GM23338 (cell line): Measurements from ENCODE around the gene FLNB. TPM values are rescaled to one million over a fixed set of nuclear protein-coding genes. Genes with fewer than 3 reads are reported as not detected.

Source experiments
- ATAC-seq: fragments of 200-7000 bp; cut with Tn5 transposase; 3 replicates; pipeline ENCODE4 v1.9.1; 2020
- DNase-seq: peaks from one replicate; pipeline ENCODE4 v3.0.0-alpha.2; 2015; ENCODE audit warnings: low spot score
- H2AFZ ChIP-seq: fragments of 200-600 bp; sonication (generic); 2 replicates; pipeline ENCODE4 v1.8.0; 2016; ENCODE audit warnings: antibody characterized with exemption, mild to moderate bottlenecking, moderate library complexity
- H3F3A ChIP-seq: fragments of 200-600 bp; sonication (generic); replicated peaks from 2 replicates; pipeline ENCODE4 v1.8.0; 2017; ENCODE audit warnings: antibody characterized with exemption, mixed run types, low read depth
- H3K27ac ChIP-seq: fragments of 200-600 bp; sonication (generic); 2 replicates; pipeline ENCODE4 v1.6.1; 2016; ENCODE audit warnings: low read depth
- H3K27me3 ChIP-seq: fragments of 200-600 bp; sonication (generic); 2 replicates; pipeline ENCODE4 v1.8.0; 2016; ENCODE audit warnings: mild to moderate bottlenecking, mixed run types, moderate library complexity; ENCODE audit not compliant: insufficient read depth
- H3K36me3 ChIP-seq: fragments of 200-600 bp; sonication (generic); 2 replicates; pipeline ENCODE4 v1.8.0; 2016; ENCODE audit warnings: mild to moderate bottlenecking; ENCODE audit not compliant: insufficient read depth
- H3K4me1 ChIP-seq: fragments of 200-600 bp; sonication (generic); 2 replicates; pipeline ENCODE4 v1.8.0; 2016; ENCODE audit warnings: mild to moderate bottlenecking, moderate library complexity; ENCODE audit not compliant: insufficient read depth
- H3K4me2 ChIP-seq: fragments of 200-600 bp; sonication (generic); 2 replicates; pipeline ENCODE4 v1.7.1; 2017; ENCODE audit warnings: mixed run types
- H3K4me3 ChIP-seq: fragments of 200-600 bp; sonication (generic); 2 replicates; pipeline ENCODE4 v1.6.1; 2016; ENCODE audit warnings: mixed run types
- H3K79me2 ChIP-seq: fragments of 200-600 bp; sonication (generic); replicated peaks from 2 replicates; pipeline ENCODE4 v1.8.0; 2017; ENCODE audit warnings: mild to moderate bottlenecking; ENCODE audit not compliant: insufficient read depth
- H3K9me2 ChIP-seq: fragments of 200-600 bp; sonication (generic); 2 replicates; pipeline ENCODE4 v1.8.0; 2017; ENCODE audit not compliant: insufficient read depth
- H4K20me1 ChIP-seq: fragments of 200-600 bp; sonication (generic); replicated peaks from 2 replicates; pipeline ENCODE4 v1.8.0; 2017; ENCODE audit warnings: mild to moderate bottlenecking; ENCODE audit not compliant: insufficient read depth
- H3K27ac Mint-ChIP-seq: 2 replicates; pipeline ENCODE4 v1.8.0; 2020; ENCODE audit warnings: inconsistent platforms, mild to moderate bottlenecking, moderate library complexity, mixed read lengths
- H3K27me3 Mint-ChIP-seq: 3 replicates; pipeline ENCODE4 v1.8.0; 2022; ENCODE audit warnings: low read depth, mild to moderate bottlenecking, moderate library complexity, mixed read lengths, inconsistent platforms; ENCODE audit not compliant: insufficient read depth, poor library complexity
- H3K36me3 Mint-ChIP-seq: 3 replicates; pipeline ENCODE4 v1.8.0; 2021; ENCODE audit warnings: low read depth, mild to moderate bottlenecking, inconsistent platforms, moderate library complexity, mixed read lengths
- H3K4me1 Mint-ChIP-seq: 3 replicates; pipeline ENCODE4 v1.8.0; 2020; ENCODE audit warnings: mild to moderate bottlenecking, inconsistent platforms, mixed read lengths
- H3K4me3 Mint-ChIP-seq: 3 replicates; pipeline ENCODE4 v1.8.0; 2021; ENCODE audit warnings: moderate library complexity, mild to moderate bottlenecking, inconsistent platforms, mixed read lengths
- H3K9me3 Mint-ChIP-seq: 3 replicates; pipeline ENCODE4 v1.8.0; 2020; ENCODE audit warnings: moderate library complexity, mild to moderate bottlenecking, inconsistent platforms, mixed read lengths
- EZH2 ChIP-seq: fragments of 200-600 bp; sonication (generic); IDR thresholded peaks from one replicate; pipeline ENCODE4 v1.8.0; 2017; ENCODE audit warnings: antibody characterized with exemption, mild to moderate bottlenecking, low read depth; ENCODE audit not compliant: unreplicated experiment
- EZH2phosphoT487 ChIP-seq: fragments of 200-600 bp; sonication (generic); IDR thresholded peaks from one replicate; pipeline ENCODE4 v1.8.1; 2018; ENCODE audit warnings: antibody characterized with exemption; ENCODE audit not compliant: unreplicated experiment
- JUNB ChIP-seq: IDR thresholded peaks from one replicate; pipeline ENCODE4 v1.6.1; 2016; ENCODE audit warnings: antibody characterized with exemption; ENCODE audit not compliant: unreplicated experiment
- NANOG ChIP-seq: IDR thresholded peaks from 2 replicates; pipeline ENCODE4 v1.6.1; 2016; ENCODE audit warnings: antibody characterized with exemption, borderline replicate concordance
- REST ChIP-seq: IDR thresholded peaks from one replicate; pipeline ENCODE4 v1.6.1; 2018; ENCODE audit warnings: antibody characterized with exemption; ENCODE audit not compliant: unreplicated experiment
- STAT1 ChIP-seq: IDR thresholded peaks from one replicate; pipeline ENCODE4 v1.6.1; 2016; ENCODE audit warnings: antibody characterized with exemption; ENCODE audit not compliant: unreplicated experiment
- ZNF462 ChIP-seq: fragments of 250-450 bp; sonication (Bioruptor Pico); IDR thresholded peaks from 2 replicates; pipeline ENCODE4 v1.5.0; 2020; ENCODE audit warnings: mild to moderate bottlenecking, moderate library complexity
- polyA plus RNA-seq: library from polyadenylated mRNA; unstranded; fragments of >200 nt; fragmentation: Nextera tagmentation; extraction: Ambion mirVana; gene quantifications from 2 replicates; pipeline ENCODE4 v1.2.1, GENCODE V29; 2016
- total RNA-seq: library from RNA; depleted of rRNA; stranded (reverse); fragments of >200 nt; shearing (Covaris generic); gene quantifications from 2 replicates; pipeline ENCODE4 v1.2.3, GENCODE V29; 2014

The FLNB gene
- total and polyA plus RNA-seq, 2 experiments from 2014 or later = 39.7 to 179 TPM

GRCh38 chr3:58079773-58080172, 71.6 kb downstream of the FLNB start (continued):
- TF ChIP-seq ZNF462 (CRISPR knock-in tag) = no peak

- Histone ChIP-seq H3K27me3 (no peaks in the 10 kb centered on the region), H3K4me1 (peaks cover 19% of the 10 kb centered on the region), H3K9me2 (no peaks in the 10 kb centered on the region), H3K79me2 (peaks cover 46% of the 10 kb centered on the region), H3K4me2 (no peak overlapping the region), H3K36me3 (peaks cover 23% of the 10 kb centered on the region), H2AFZ (no peak overlapping the region), H3K4me3 (no peak overlapping the region), H4K20me1 (peaks cover 12% of the 10 kb centered on the region), H3F3A (no peaks in the 10 kb centered on the region), H3K27ac (peak overlapping the region; percentile 78)
- Mint-ChIP-seq H3K9me3 (no peaks in the 10 kb centered on the region), H3K4me3 (no peak overlapping the region), H3K36me3 (peaks cover 33% of the 10 kb centered on the region), H3K27me3 (no peaks in the 10 kb centered on the region), H3K27ac (peak overlapping the region; percentile 70; the same call in 1 of the 2 replicates), H3K4me1 (peaks cover 16% of the 10 kb centered on the region)
- ATAC-seq (no peak), DNase-seq (no peak)
- TF ChIP-seq EZH2 = no peak
- TF ChIP-seq STAT1 = no peak
- TF ChIP-seq REST = no peak
- no peak for TF ChIP-seq JUNB
- TF ChIP-seq EZH2phosphoT487 = no peak
- TF ChIP-seq NANOG = no peak
Measured at GRCh38 chr3:58082047-58082446, 73.8 kb downstream of the FLNB start.
